Medulla oblongata (tissue), 1 donor: ENCODE results near the gene OR6K2.
"Not testable (repeated sequence)": the region's sequence is repeated elsewhere in the genome, so short reads cannot be mapped to it uniquely, and the experiment has no call there.

Experiments
- DNase-seq: peaks from one replicate; pipeline ENCODE4 v3.0.0-alpha.2; 2015; ENCODE audit errors: extremely low spot score

Gene OR6K2

GRCh38 chr1:158700552-158700951 lies at the start of gene OR6K2:
Gene OR6K2 (minus strand): TSS chr1:158700652. CDS start chr1:158700652, 0 bp downstream.
- no peak for DNase-seq

- no peak for DNase-seq
These were observed 35.4 kb upstream of the OR6K2 start for GRCh38 chr1:158735848-158736247.

- DNase-seq: no peak
These were observed 32.1 kb upstream of the OR6K2 start for GRCh38 chr1:158732524-158732923.

GRCh38 chr1:158731707-158732106 lies 31.3 kb upstream of the OR6K2 start:
- no peak for DNase-seq

- no peak for DNase-seq
These were observed 30.0 kb upstream of the OR6K2 start for GRCh38 chr1:158730453-158730852.

GRCh38 chr1:158728510-158729225 lies 28.2 kb upstream of the OR6K2 start:
- DNase-seq: no peak

- no peak for DNase-seq
These were observed 24.0 kb upstream of the OR6K2 start for GRCh38 chr1:158724442-158724841.

GRCh38 chr1:158720620-158721019 lies 20.2 kb upstream of the OR6K2 start, which contains the start of gene OR6K3:
Gene OR6K3 (minus strand): TSS chr1:158720720. CDS start chr1:158718115, 2,605 bp downstream.
- DNase-seq: no peak

GRCh38 chr1:158719664-158720063 lies 19.2 kb upstream of the OR6K2 start:
- DNase-seq: no peak

- no peak for DNase-seq
These were observed 16.9 kb upstream of the OR6K2 start for GRCh38 chr1:158717344-158717743.

- no peak for DNase-seq
These were observed 15.9 kb upstream of the OR6K2 start for GRCh38 chr1:158716335-158716734.

- DNase-seq: no peak
These were observed 14.3 kb upstream of the OR6K2 start for GRCh38 chr1:158714754-158715153.

- no peak for DNase-seq
These were observed 10.6 kb upstream of the OR6K2 start for GRCh38 chr1:158711098-158711497.

- no peak for DNase-seq
These were observed 5.6 kb upstream of the OR6K2 start for GRCh38 chr1:158706096-158706495.

- DNase-seq: no peak
These were observed 5.9 kb downstream of the OR6K2 start for GRCh38 chr1:158694596-158694995.

GRCh38 chr1:158692356-158692755 lies 8.1 kb downstream of the OR6K2 start:
- DNase-seq: no peak

GRCh38 chr1:158691907-158692306 lies 8.5 kb downstream of the OR6K2 start:
- DNase-seq: no peak

- not testable (repeated sequence) for DNase-seq
These were observed 9.3 kb downstream of the OR6K2 start for GRCh38 chr1:158691149-158691548.

GRCh38 chr1:158689875-158690274 lies 10.6 kb downstream of the OR6K2 start:
- no peak for DNase-seq

- no peak for DNase-seq
These were observed 11.3 kb downstream of the OR6K2 start for GRCh38 chr1:158689110-158689509.

GRCh38 chr1:158688343-158688742 lies 12.1 kb downstream of the OR6K2 start:
- DNase-seq: not testable (repeated sequence)

- DNase-seq: no peak
These were observed 13.4 kb downstream of the OR6K2 start for GRCh38 chr1:158687037-158687436.

GRCh38 chr1:158686111-158687009 lies 14.1 kb downstream of the OR6K2 start, which contains the start of gene SPTA1:
Gene SPTA1 (minus strand): TSS chr1:158686715. CDS start chr1:158686517, 198 bp downstream.
- DNase-seq: no peak
